ENCODE measurements around the gene SPDYE17. TPM values are rescaled to one million over a fixed set of nuclear protein-coding genes. Genes with fewer than 3 reads are reported as not detected.
A peak's percentile ranks its signal among the peaks of the same experiment; 100 is the strongest.
"Not testable (repeated sequence)": the region's sequence is repeated elsewhere in the genome, so short reads cannot be mapped to it uniquely, and the experiment has no call there.

SPDYE17 gene
- total RNA-seq = not detected
- not detected for polyA plus RNA-seq
- long read RNA-seq, donor 1 = 0 reads
- long read RNA-seq, donor 2 = 0 reads
- long read RNA-seq, donor 3, partial matches to known transcripts = 0 of 1 reads
- long read RNA-seq, donor 3, other reads (novel, unspliced or antisense) = 1 of 1 reads
- long read RNA-seq, donor 4 = 0 reads

GRCh38 chr7:77032261-77032660 lies at the start of gene SPDYE17:
Gene SPDYE17 (minus strand): TSS chr7:77032361. CDS start chr7:77030570, 1,791 bp downstream.
- intact Hi-C loops (cut with DNase I) = not testable (repeated sequence)

GRCh38 chr7:77080236-77080635 lies 48.1 kb upstream of the SPDYE17 start:
- intact Hi-C loops (cut with DNase I); H3K9me3 ChIP-seq (ENCODE audit: control insufficient read depth, low read length); H3K27me3 ChIP-seq (ENCODE audit: control insufficient read depth, insufficient read depth); H3K27ac ChIP-seq (ENCODE audit: low read length); DNase-seq; ATAC-seq; H3K4me1 ChIP-seq (ENCODE audit: control insufficient read depth, insufficient read depth, low read length); H3K4me3 ChIP-seq (ENCODE audit: low read length): not testable (repeated sequence)
- WGBS = 71% methylated on average over 2 of the region's 2 CpGs

More at GRCh38 chr7:77032261-77032660, at the start of gene SPDYE17:
- not testable (repeated sequence) for DNase-seq; H3K4me3 ChIP-seq (ENCODE audit: low read length); ATAC-seq; H3K4me1 ChIP-seq (ENCODE audit: control insufficient read depth, insufficient read depth, low read length); H3K27ac ChIP-seq (ENCODE audit: low read length); H3K27me3 ChIP-seq (ENCODE audit: control insufficient read depth, insufficient read depth); H3K9me3 ChIP-seq (ENCODE audit: control insufficient read depth, low read length)
- 84% methylated on average over 5 of the region's 8 CpGs for WGBS

GRCh38 chr7:77079624-77080023 lies 47.5 kb upstream of the SPDYE17 start:
- H3K9me3 ChIP-seq (ENCODE audit: control insufficient read depth, low read length); DNase-seq; H3K27me3 ChIP-seq (ENCODE audit: control insufficient read depth, insufficient read depth); intact Hi-C loops (cut with DNase I); H3K27ac ChIP-seq (ENCODE audit: low read length); H3K4me1 ChIP-seq (ENCODE audit: control insufficient read depth, insufficient read depth, low read length); ATAC-seq; H3K4me3 ChIP-seq (ENCODE audit: low read length): not testable (repeated sequence)
- 64% methylated on average over 5 of the region's 5 CpGs for WGBS

- H3K4me1 ChIP-seq (ENCODE audit: control insufficient read depth, insufficient read depth, low read length); DNase-seq; H3K27me3 ChIP-seq (ENCODE audit: control insufficient read depth, insufficient read depth); H3K9me3 ChIP-seq (ENCODE audit: control insufficient read depth, low read length); intact Hi-C loops (cut with DNase I); H3K27ac ChIP-seq (ENCODE audit: low read length); H3K4me3 ChIP-seq (ENCODE audit: low read length): not testable (repeated sequence)
- ATAC-seq = peak; percentile 83 to 91
These were observed 47.0 kb upstream of the SPDYE17 start for GRCh38 chr7:77079112-77079511.

GRCh38 chr7:77077060-77077459 lies 44.9 kb upstream of the SPDYE17 start:
- H3K27me3 ChIP-seq (ENCODE audit: control insufficient read depth, insufficient read depth); H3K4me1 ChIP-seq (ENCODE audit: control insufficient read depth, insufficient read depth, low read length); DNase-seq; H3K4me3 ChIP-seq (ENCODE audit: low read length); ATAC-seq; H3K9me3 ChIP-seq (ENCODE audit: control insufficient read depth, low read length); intact Hi-C loops (cut with DNase I); H3K27ac ChIP-seq (ENCODE audit: low read length): not testable (repeated sequence)
- WGBS = 74% methylated on average over 5 of the region's 5 CpGs

- DNase-seq; ATAC-seq; H3K27ac ChIP-seq (ENCODE audit: low read length); H3K4me1 ChIP-seq (ENCODE audit: control insufficient read depth, insufficient read depth, low read length); H3K4me3 ChIP-seq (ENCODE audit: low read length); intact Hi-C loops (cut with DNase I); H3K9me3 ChIP-seq (ENCODE audit: control insufficient read depth, low read length); H3K27me3 ChIP-seq (ENCODE audit: control insufficient read depth, insufficient read depth): not testable (repeated sequence)
- whole genome bisulfite sequencing = 99% methylated on average over 5 of the region's 6 CpGs
These were observed 42.7 kb upstream of the SPDYE17 start for GRCh38 chr7:77074786-77075396.

- ATAC-seq; H3K27me3 ChIP-seq (ENCODE audit: control insufficient read depth, insufficient read depth); H3K27ac ChIP-seq (ENCODE audit: low read length); DNase-seq; H3K4me1 ChIP-seq (ENCODE audit: control insufficient read depth, insufficient read depth, low read length); H3K4me3 ChIP-seq (ENCODE audit: low read length); H3K9me3 ChIP-seq (ENCODE audit: control insufficient read depth, low read length); intact Hi-C loops (cut with DNase I): not testable (repeated sequence)
- 93% methylated on average over 6 of the region's 6 CpGs for WGBS
These were observed 38.9 kb upstream of the SPDYE17 start for GRCh38 chr7:77071108-77071507.

- DNase-seq; H3K9me3 ChIP-seq (ENCODE audit: control insufficient read depth, low read length); H3K4me3 ChIP-seq (ENCODE audit: low read length); H3K27me3 ChIP-seq (ENCODE audit: control insufficient read depth, insufficient read depth); H3K4me1 ChIP-seq (ENCODE audit: control insufficient read depth, insufficient read depth, low read length); H3K27ac ChIP-seq (ENCODE audit: low read length); intact Hi-C loops (cut with DNase I); ATAC-seq: not testable (repeated sequence)
- 92% methylated on average over 7 of the region's 7 CpGs for whole genome bisulfite sequencing
These were observed 33.7 kb upstream of the SPDYE17 start for GRCh38 chr7:77065869-77066268.

- DNase-seq; H3K4me1 ChIP-seq (ENCODE audit: control insufficient read depth, insufficient read depth, low read length); intact Hi-C loops (cut with DNase I); H3K9me3 ChIP-seq (ENCODE audit: control insufficient read depth, low read length); H3K4me3 ChIP-seq (ENCODE audit: low read length); H3K27ac ChIP-seq (ENCODE audit: low read length); H3K27me3 ChIP-seq (ENCODE audit: control insufficient read depth, insufficient read depth): not testable (repeated sequence)
- peak; percentile 25 to 45 for ATAC-seq
- 98% methylated on average over 3 of the region's 4 CpGs for WGBS
These were observed 31.6 kb upstream of the SPDYE17 start for GRCh38 chr7:77063732-77064131.

GRCh38 chr7:77062557-77062956 lies 30.4 kb upstream of the SPDYE17 start, which contains the start of gene SPDYE18:
Gene SPDYE18 (minus strand): TSS chr7:77062558. CDS start chr7:77060512, 2,046 bp downstream.
- intact Hi-C loops (cut with DNase I) = not testable (repeated sequence)
- ATAC-seq = peak in 1 of 2 donors; percentile 31
- WGBS = 94% methylated on average over 4 of the region's 4 CpGs

GRCh38 chr7:77026349-77026748 lies 5.8 kb downstream of the SPDYE17 start:
- H3K27ac ChIP-seq (ENCODE audit: low read length); H3K27me3 ChIP-seq (ENCODE audit: control insufficient read depth, insufficient read depth); ATAC-seq; intact Hi-C loops (cut with DNase I); H3K4me1 ChIP-seq (ENCODE audit: control insufficient read depth, insufficient read depth, low read length); H3K4me3 ChIP-seq (ENCODE audit: low read length); H3K9me3 ChIP-seq (ENCODE audit: control insufficient read depth, low read length); DNase-seq: not testable (repeated sequence)
- WGBS = 87% methylated on average over 7 of the region's 10 CpGs

More at GRCh38 chr7:77062557-77062956, 30.4 kb upstream of the SPDYE17 start, which contains the start of gene SPDYE18:
- not testable (repeated sequence) for DNase-seq; H3K9me3 ChIP-seq (ENCODE audit: control insufficient read depth, low read length); H3K27me3 ChIP-seq (ENCODE audit: control insufficient read depth, insufficient read depth); H3K4me1 ChIP-seq (ENCODE audit: control insufficient read depth, insufficient read depth, low read length); H3K4me3 ChIP-seq (ENCODE audit: low read length); H3K27ac ChIP-seq (ENCODE audit: low read length)
